Measurements from ENCODE around the gene PLS3. TPM values are rescaled to one million over a fixed set of nuclear protein-coding genes. Genes with fewer than 3 reads are reported as not detected.

Gene PLS3
- total and polyA plus RNA-seq, 9 of the 15 experiments (the other 6 are each of a cell fraction or from before 2014, with no cell fraction given) = 0.03 to 0.42 (median 0.03) TPM; not detected in 4

- TF ChIP-seq BCL6 (CRISPR knock-in tag; IDR thresholded peaks at IDR 0.05) (no peak), NONO (IDR thresholded peaks at IDR 0.05; ENCODE audit: low read depth in 2 of 2, low read length in 1 of 2) (no peak), ZNF785 (CRISPR knock-in tag; IDR thresholded peaks at IDR 0.05) (no peak), MAZ (CRISPR knock-in tag; conservative IDR thresholded peaks at IDR 0.05 in 1 of 2, IDR thresholded peaks at IDR 0.05 in 1 of 2) (no peak), BRD9 (IDR thresholded peaks at IDR 0.05; ENCODE audit: low read depth, partially characterized antibody) (no peak)
- TF ChIP-seq, protein P1, sequence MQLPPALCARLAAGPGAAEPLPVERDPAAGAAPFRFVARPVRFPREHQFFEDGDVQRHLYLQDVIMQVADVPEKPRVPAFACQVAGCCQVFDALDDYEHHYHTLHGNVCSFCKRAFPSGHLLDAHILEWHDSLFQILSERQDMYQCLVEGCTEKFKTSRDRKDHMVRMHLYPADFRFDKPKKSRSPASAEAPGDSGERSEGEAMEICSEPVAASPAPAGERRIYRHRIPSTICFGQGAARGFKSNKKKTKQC (CRISPR knock-in tag; IDR thresholded peaks at IDR 0.05) = no peak
- Histone ChIP-seq H2AFZ (ENCODE audit: low read depth, low read length) (no peak overlapping the region), H3K4me1 (replicated peaks in 1 of 2; ENCODE audit: control insufficient read depth in 2 of 2, insufficient read depth in 2 of 2, low read length in 2 of 2) (no peaks in the 10 kb centered on the region), H3K27me3 (ENCODE audit: control insufficient read depth in 2 of 2, insufficient read depth in 2 of 2, low read length in 2 of 2) (no peaks in the 10 kb centered on the region; a peak in 1 of 5 replicates), H3K79me2 (ENCODE audit: control insufficient read depth, insufficient read depth, low read length) (no peaks in the 10 kb centered on the region), H3K27ac (ENCODE audit: extremely low read depth, low read depth, low read length) (no peak overlapping the region), H3K4me3 (no peak overlapping the region), H3K4me2 (ENCODE audit: insufficient read depth, low read length) (no peak overlapping the region), H3K9me3 (replicated peaks; ENCODE audit: control insufficient read depth, insufficient read depth, low read depth, low read length) (no peaks in the 10 kb centered on the region), H3K36me3 (ENCODE audit: control insufficient read depth, insufficient read depth, low read length) (no peaks in the 10 kb centered on the region), H3K9me1 (ENCODE audit: control insufficient read depth, insufficient read depth, low read length) (no peaks in the 10 kb centered on the region), H4K20me1 (replicated peaks; ENCODE audit: control insufficient read depth, insufficient read depth, low read length) (no peaks in the 10 kb centered on the region), H3K9ac (ENCODE audit: insufficient read depth in 1 of 2, low read depth in 2 of 2, low read length in 2 of 2) (no peak overlapping the region)
- ChIA-PET POLR2A (no interaction called here), CTCF (ENCODE audit: low intra/inter-chr PET ratio) (no interaction called here)
- BruUV-seq (replicated peaks) = no TSS peak
- WGBS (ENCODE audit: insufficient coverage, low coverage, missing lambda C conversion rate) = 0% methylated on average over 9 of the region's 9 CpGs
- ATAC-seq (no peak), DNase-seq (ENCODE audit: extremely low read depth in 1 of 4, low spot score in 3 of 4) (no peak), FAIRE-seq (no peak)
- in situ Hi-C loops (cut with MboI) = no loop called here
- intact Hi-C loops (cut with micrococcal nuclease) = no loop called here
These were observed 104.1 kb downstream of the PLS3 start for GRCh38 chrX:115665122-115665521.
